Gastroesophageal sphincter (tissue), 4 donors: Measurements from ENCODE around the gene KAZALD1. TPM values are rescaled to one million over a fixed set of nuclear protein-coding genes. Genes with fewer than 3 reads are reported as not detected.

Experiments used
- ATAC-seq: fragments of 150-250 bp; one replicate; pipeline ENCODE4 v1.9.1; 2016; ENCODE audit warnings: mild to moderate bottlenecking, moderate library complexity
- H3K27ac ChIP-seq, 4 donors: fragments of 200-600 bp; sonication (generic) in 3 of 4; 1 replicate in 3 of 4; 2 replicates in 1 of 4; pipeline ENCODE4 v1.5.1; 2016 to 2019
- H3K27me3 ChIP-seq: fragments of 200-600 bp; sonication (generic); one replicate; pipeline ENCODE4 v1.5.1; 2019
- H3K36me3 ChIP-seq, 2 donors: fragments of 200-600 bp; sonication (generic); one replicate each; pipeline ENCODE4 v1.5.1; 2019; ENCODE audit warnings: control low read depth in 1 of 2
- H3K4me1 ChIP-seq, 3 donors: fragments of 200-600 bp; sonication (generic); 1 replicate in 2 of 3; 2 replicates in 1 of 3; pipeline ENCODE4 v1.5.1; 2016 to 2019; ENCODE audit warnings: control low read depth in 2 of 3
- H3K4me3 ChIP-seq, 2 donors: fragments of 200-600 bp; sonication (generic); one replicate each; pipeline ENCODE4 v1.5.1; 2019; ENCODE audit warnings: mild to moderate bottlenecking in 1 of 2, moderate library complexity in 1 of 2
- H3K9me3 ChIP-seq, 3 donors: fragments of 200-600 bp; sonication (generic); one replicate each; pipeline ENCODE4 v1.5.1; 2017 to 2019; ENCODE audit warnings: control low read depth in 2 of 3
- CTCF ChIP-seq, 4 experiments: fragments of 200-600 bp in 2 of 4; fragments of 450-650 bp in 2 of 4; sonication (generic) in 1 of 4; IDR thresholded peaks; one replicate each; pipeline ENCODE4 v1.5.1; 2017 to 2019; ENCODE audit warnings: antibody characterized with exemption in 4 of 4, mild to moderate bottlenecking in 2 of 4, moderate library complexity in 2 of 4
- EP300 ChIP-seq: sonication (generic); formaldehyde crosslinking; IDR thresholded peaks from one replicate; pipeline ENCODE4 v1.6.1; 2017; ENCODE audit warnings: antibody characterized with exemption, mild to moderate bottlenecking
- POLR2A ChIP-seq, 2 donors: fragments of 450-650 bp; IDR thresholded peaks; one replicate each; pipeline ENCODE4 v1.6.1; 2017; ENCODE audit warnings: antibody characterized with exemption in 2 of 2, mild to moderate bottlenecking in 2 of 2, moderate library complexity in 1 of 2
- POLR2AphosphoS5 ChIP-seq: sonication (generic); formaldehyde crosslinking; IDR thresholded peaks from one replicate; pipeline ENCODE4 v1.6.1; 2017; ENCODE audit warnings: antibody characterized with exemption
- WGBS, 2 donors: methylation state at CpG; one replicate each; pipeline ENCODE4 v1.1.5; 2018; ENCODE audit warnings: low coverage in 1 of 2; 5-methylcytosine and 5-hydroxymethylcytosine counted together
- total RNA-seq, 4 donors: library from RNA; depleted of rRNA; stranded (reverse); fragments of >200 nt; gene quantifications; one replicate each; pipeline ENCODE4 v1.1.0, GENCODE V29; 2016

Gene KAZALD1
- total RNA-seq, 4 donors from 2014 or later: 0.45 to 12.5 (median 2.2) TPM

DNA sequence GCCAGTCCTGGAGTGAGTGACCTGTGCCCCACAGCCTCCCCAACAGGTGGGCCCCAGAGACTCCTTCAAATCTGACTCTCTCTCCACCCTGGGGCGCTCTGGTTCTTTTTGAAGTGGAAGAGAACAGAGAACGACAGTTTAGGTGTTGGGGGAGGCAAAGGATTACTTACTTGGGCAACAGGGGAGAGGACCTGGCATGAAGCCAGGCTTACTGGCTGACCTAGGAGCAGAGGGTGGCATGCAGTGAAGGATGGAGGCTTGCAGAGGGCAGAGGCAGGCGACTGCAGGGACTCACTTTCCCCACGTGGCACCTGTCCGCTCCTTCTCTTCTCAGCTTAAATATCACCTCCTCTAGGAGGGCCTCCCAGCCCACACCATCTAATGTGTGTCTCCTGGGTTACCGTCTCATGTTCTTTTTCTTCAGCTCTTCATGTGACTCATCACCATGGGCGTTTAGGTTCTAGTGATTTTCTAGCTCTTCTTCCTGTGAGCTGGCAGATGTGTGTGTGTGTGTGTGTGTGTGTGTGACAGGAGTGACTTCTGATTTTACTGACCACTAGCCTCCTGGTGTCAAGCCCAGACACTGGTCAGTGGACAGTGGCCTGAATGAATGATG, 46.7 kb upstream of the KAZALD1 start:
- no peak overlapping the region for H3K4me3 ChIP-seq
- 39 to 80% methylated on average over 1 to 4 of the region's 7 CpGs for WGBS, 2 donors
- H3K27me3 ChIP-seq: peaks cover 40% of the 10 kb centered on the region
- H3K9me3 ChIP-seq: no peaks in the 10 kb centered on the region
- no peak overlapping the region for H3K27ac ChIP-seq
- peaks cover 0 to 52% (median 13%) of the 10 kb centered on the region in 3 donors for H3K4me1 ChIP-seq
- H3K36me3 ChIP-seq: no peaks in the 10 kb centered on the region
- TF ChIP-seq POLR2AphosphoS5 (no peak), EP300 (no peak), CTCF (IDR thresholded peaks at IDR 0.05) (no peak), POLR2A (IDR thresholded peaks at IDR 0.05) (no peak)
- ATAC-seq: no peak

GRCh38 chr10:101015582-101015973, 46.2 kb upstream of the KAZALD1 start:
- no peaks in the 10 kb centered on the region for H3K36me3 ChIP-seq
- peaks cover 45% of the 10 kb centered on the region for H3K27me3 ChIP-seq
- no peak for ATAC-seq
- TF ChIP-seq CTCF (IDR thresholded peaks at IDR 0.05) (no peak), EP300 (no peak), POLR2A (IDR thresholded peaks at IDR 0.05) (no peak), POLR2AphosphoS5 (no peak)
- no CpG with 5 or more reads among the region's 8 CpGs for WGBS, 2 donors
- no peak overlapping the region for H3K27ac ChIP-seq
- no peaks in the 10 kb centered on the region for H3K9me3 ChIP-seq
- H3K4me1 ChIP-seq: peaks cover 0 to 52% (median 13%) of the 10 kb centered on the region in 3 donors
- no peak overlapping the region for H3K4me3 ChIP-seq

DNA sequence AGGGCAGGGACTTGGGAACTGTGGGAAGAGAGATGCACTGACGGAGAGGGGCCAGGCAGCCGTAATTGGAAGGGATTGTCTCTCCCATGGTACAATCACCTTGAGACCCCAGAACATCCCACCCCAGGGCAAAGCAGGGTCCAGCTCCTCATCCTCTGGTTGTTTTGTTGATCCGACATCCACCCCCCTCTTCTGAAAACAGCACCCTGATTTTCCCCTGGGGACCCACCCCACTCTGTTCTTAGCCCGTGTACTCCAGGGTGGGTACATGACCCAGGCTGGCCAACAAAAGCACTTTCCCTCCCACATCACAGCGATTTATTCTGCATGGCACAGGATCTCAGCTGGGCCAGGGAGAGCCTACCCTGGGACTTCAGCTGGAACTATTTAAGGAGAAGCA, 45.0 kb upstream of the KAZALD1 start:
- peaks cover 52% of the 10 kb centered on the region for H3K27me3 ChIP-seq
- TF ChIP-seq EP300 (no peak), POLR2A (IDR thresholded peaks at IDR 0.05) (no peak), POLR2AphosphoS5 (no peak), CTCF (IDR thresholded peaks at IDR 0.05) (no peak)
- 47 to 59% methylated on average over 4 of the region's 5 CpGs for WGBS, 2 donors

GRCh38 chr10:101018118-101018599, 43.6 kb upstream of the KAZALD1 start:
- Histone ChIP-seq H3K9me3 (no peaks in the 10 kb centered on the region), H3K4me1 (peaks cover 0 to 32% (median 8%) of the 10 kb centered on the region in 3 donors), H3K36me3 (no peaks in the 10 kb centered on the region), H3K27ac (no peak overlapping the region), H3K27me3 (peaks cover 52% of the 10 kb centered on the region), H3K4me3 (no peak overlapping the region)
- WGBS, 2 donors: 64 to 72% methylated on average over 5 to 14 of the region's 20 CpGs
- TF ChIP-seq POLR2A (IDR thresholded peaks at IDR 0.05): no peak
- no peak for TF ChIP-seq POLR2AphosphoS5
- TF ChIP-seq EP300: no peak
- no peak for TF ChIP-seq CTCF (IDR thresholded peaks at IDR 0.05)
- no peak for ATAC-seq

More for the DNA sequence above, 45.0 kb upstream of the KAZALD1 start:
- Histone ChIP-seq H3K36me3 (no peaks in the 10 kb centered on the region), H3K4me3 (no peak overlapping the region), H3K27ac (no peak overlapping the region), H3K4me1 (peaks cover 0 to 46% (median 13%) of the 10 kb centered on the region in 3 donors), H3K9me3 (no peaks in the 10 kb centered on the region)
- ATAC-seq: no peak
